GM19455 (cell line): ENCODE measurements around the gene TUT4.

Experiments used
- ATAC-seq: cut with Tn5 transposase; IDR thresholded peaks from one replicate; pipeline ENCODE4 v1.9.1; 2021; ENCODE audit not compliant: unreplicated experiment

Gene TUT4

DNA sequence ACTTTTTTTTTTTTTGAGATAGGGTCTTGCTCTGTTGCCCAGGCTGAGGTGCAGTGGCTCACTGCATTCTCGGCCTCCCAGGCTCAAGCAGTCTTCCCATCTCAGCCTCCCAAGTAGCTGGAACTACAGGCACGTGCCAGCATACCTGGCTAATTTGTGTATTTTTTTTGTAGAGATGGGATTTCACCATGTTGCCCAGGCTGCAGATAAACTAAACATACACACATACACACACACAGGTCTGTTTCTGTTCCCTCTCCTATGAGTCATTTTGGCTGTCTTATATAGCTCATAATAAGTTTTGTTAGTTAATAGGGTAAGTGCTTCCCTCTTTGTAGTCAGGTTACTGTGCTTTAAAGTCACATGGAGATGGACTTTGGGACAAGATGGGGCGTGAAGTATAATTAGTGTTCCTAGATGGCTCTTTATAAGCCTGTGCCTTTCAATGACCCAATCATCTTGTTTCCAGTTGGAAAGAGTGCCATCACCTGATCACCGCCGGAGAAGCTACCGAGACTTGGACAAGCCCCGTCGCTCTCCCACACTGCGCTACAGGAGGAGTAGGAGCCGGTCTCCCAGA is 139.4 kb downstream of the TUT4 start:
- ATAC-seq: no peak

DNA sequence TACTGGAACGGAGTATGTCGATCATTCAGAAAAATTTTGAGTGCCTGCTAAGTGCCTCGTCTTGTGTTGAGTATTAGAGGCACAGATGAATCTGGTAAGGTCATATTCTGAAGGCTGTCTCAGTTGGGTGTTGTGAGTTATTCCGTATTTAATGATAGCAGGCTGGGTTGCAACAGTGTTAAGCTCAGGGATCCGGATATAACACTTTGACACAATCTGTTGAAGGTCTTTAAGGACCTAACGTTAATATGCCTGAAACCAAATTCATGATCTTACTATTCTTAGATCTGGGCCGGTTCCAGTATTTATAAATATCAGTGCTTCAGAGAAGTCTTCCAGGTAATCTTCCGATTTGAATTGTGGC is 147.9 kb downstream of the TUT4 start:
- ATAC-seq: no peak

DNA sequence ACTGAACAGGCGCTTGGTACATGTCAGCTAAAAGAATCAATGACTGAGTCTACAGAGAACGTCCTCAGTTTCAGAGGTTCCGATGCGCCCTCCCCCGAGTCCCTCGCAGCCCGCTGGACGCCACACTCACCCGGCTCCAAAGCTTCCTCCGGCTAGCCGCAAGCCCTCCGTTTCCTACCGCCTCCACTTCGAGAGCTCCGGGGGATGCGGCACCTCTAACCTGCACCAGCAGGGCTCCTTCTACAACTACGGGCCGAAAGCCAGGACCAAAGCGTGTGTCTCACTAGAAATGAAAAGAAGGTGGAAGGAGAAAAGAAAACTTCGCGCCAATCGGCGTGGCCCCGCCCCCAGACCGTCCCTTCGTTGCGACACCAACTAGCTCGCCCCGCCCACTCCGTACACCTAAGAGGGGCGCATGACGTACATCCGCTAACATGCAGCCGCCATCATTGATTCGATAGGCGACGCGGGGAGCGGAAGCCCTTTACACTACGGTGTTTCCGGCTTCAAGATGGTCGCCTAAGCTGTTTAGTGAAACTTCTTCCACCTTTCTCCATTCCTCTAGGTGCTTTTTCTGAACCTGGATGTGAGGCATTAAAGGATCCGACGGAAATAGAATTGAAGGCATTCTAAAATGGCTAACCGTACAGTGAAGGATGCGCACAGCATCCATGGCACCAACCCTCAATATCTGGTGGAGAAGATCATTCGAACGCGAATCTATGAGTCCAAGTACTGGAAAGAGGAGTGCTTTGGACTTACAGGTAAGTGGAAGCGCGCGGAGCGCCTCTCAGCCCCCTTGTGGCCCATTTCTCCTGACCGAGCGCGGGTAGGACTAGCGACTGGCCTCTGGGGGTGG is 148.5 kb downstream of the TUT4 start, which contains the start of the genes ORC1 and PRPF38A:
Gene ORC1 (minus strand): TSS at position 308 of the 859 bp plus-strand sequence. CDS start 2,200 bp downstream, outside the sequence.
Gene PRPF38A (plus strand): TSS at position 487 of the 859 bp plus-strand sequence. CDS start 148 bp downstream, at position 635.
- peak; percentile 93 for ATAC-seq

DNA sequence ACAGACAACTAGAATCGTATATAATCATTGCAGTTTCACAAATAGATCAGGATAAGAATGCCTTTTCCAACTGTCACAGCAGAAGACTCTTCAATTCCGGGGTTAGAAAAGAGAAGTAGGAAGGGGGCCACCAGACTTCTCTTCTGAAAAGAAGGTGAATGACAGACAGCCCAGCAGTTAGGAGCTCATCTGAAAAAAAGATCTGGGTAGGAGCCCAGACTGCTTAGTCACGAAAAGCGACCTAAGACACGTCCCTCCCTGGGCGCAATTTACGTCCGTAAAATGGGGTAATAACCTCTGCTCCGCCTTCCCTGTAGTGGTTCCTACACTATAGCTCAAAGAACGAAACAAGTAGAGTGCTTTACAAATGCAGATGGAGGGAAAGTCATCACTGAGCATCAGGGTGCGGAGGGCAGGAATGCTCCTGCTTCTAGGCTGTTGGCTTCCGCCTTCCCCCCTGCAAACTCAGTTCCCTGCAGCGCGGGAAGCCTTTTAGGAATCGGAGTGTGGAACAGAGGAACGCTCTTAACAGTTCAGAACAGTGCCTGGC is 149.3 kb downstream of the TUT4 start:
- peak; percentile 36 for ATAC-seq

DNA sequence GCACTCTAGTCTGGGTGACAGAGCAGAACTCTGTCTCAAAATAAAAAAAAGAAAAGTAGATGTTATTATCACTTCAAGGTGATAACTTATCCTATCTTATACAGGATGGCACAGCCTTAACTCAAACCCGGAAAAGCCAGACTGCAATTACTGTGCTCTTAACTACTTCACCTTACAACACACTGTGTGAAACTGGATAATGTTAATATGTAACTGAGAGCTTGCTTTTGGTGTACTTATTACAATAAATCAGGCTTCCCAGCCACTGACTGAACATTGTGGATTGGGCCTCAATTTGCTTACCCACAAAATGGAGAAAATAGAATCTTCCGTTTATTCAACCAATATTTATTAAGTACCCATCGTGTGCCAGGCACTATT is 150.0 kb downstream of the TUT4 start:
- no peak for ATAC-seq

DNA sequence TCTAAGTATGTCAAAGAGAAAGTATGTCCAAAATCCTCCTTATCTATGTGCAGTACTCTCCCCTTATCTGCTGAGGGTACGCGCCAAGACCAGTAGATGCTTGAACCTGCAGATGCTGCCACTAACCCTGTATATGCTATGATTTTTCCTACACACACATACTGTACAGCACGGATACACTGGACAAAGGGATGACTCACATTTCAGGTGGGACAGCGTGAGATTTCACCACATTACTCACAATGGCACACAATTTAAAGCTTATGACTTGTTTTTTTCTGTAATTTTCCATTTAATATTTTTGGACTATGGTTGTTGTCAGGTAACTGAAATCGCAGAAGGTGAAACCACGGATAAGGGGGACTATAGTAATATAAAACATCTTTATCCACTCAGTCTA is 152.8 kb downstream of the TUT4 start:
- no peak for ATAC-seq

DNA sequence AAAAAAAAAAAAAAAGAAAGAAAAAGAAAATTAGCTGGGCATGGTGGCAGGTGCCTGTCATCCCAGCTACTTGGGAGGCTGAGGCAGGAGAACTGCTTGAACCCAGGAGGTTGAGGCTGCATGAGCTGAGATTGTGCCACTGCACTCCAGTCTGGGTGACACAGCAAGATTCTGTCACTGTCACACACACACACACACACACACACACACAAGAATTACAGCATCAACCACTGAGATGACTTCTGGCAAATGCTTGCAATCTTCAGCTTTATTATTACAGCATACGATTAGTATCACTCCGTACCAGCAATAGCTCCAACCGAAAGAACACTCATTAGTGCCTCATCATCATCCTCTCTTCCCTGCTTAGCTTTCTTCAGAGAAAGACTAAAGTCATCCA is 153.3 kb downstream of the TUT4 start:
- ATAC-seq: no peak

DNA sequence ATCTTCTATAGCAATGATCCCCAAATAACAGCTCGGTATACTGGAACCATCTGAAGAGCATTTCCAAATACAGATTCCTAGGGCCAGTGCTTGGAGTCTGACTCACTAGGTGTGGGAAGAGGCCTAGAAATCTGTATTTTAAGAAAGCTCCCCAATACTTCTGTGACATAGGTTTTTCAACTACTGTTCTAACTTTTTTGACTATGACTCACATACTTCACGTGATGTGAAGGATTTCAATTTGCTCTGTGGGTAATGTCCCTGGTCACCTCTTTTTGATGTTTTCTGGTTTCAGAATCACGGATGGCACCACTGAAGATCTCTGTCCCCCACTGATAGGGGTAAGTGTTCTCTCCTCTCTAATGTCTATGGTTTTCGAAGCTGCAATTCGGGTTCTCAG is 159.7 kb downstream of the TUT4 start:
- no peak for ATAC-seq

DNA sequence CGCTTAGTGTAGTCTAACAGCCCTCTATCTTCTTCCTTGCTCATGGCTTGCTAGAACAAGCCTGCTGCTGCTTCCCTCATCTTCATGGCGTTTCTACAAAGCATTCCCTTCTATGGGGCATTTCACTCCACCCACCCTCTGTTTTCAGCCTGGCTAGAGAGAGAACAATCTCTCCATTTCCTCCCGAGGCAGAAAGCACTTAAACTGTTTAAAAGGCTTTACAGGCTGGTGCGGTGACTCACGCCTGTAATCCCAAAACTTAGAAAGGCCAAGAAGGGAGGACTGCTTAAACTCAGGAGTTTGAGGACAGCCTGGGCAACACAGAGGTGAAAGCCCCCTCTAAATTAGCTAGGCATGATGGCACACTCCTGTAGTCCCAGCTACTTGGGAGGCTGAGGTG is 166.4 kb downstream of the TUT4 start:
- ATAC-seq: no peak

DNA sequence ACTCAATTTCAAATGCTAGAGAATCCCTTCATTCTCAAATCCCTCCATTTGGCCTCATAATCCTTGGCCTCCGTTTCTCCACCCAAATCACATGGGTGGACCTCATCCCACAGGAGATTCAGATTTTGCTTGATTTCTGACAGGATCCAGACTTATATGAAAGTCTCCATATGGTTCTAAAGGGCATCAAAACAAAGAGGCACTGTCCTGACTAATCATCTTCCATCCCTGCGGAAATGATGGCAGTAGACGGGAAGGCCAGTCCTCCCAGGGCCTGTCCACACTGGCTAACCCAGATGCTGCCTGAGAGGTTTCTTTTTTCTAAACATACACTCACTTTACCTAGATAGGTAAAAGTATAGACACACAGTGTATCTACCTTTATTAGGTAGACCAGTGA is 167.5 kb downstream of the TUT4 start:
- ATAC-seq: no peak
